Middle frontal gyrus (tissue), 1 donor: ENCODE results near the gene CLASP2.

ENCODE experiments used
- DNase-seq: peaks from one replicate; pipeline ENCODE4 v3.0.0-alpha.2; 2015; ENCODE audit warnings: low spot score; ENCODE audit errors: extremely low spot score

The CLASP2 gene

DNA sequence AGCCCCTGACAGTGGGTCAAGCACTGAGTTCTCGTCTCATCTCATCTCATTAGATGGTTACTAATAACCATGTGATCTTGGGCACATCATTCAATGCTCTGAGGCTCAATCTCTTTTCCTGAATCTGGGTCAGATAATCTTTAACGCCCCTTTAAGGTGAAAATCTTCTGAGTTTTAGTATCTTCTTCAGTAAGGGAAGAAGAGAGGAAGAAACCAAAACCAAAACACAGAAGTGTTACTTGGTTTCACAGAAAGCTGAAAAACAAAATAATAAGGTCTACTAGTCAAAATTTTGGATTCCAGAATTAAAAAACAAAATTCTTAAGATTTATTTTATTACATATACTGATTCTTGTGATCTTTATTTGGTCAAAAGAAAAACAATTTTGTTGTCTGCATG, 78.2 kb downstream of the CLASP2 start:
- no peak for DNase-seq

DNA sequence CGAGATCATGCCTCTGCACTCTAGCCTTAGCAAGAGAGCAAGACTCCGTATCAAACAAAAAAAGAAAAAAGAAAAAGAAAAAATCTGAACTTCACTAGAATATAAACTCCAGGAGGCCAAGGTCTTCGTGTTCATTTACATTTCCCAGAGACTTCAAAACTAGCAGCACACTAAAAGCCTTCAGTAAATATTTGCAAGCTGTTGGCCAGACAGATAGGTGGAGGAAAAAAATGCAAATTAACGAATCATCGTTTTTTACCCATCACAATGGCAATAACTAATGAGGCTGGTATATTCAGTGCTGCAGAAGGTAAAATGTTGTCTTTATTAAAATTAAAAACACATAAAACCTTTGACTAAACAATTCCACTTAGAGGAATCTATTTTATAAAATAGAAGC, 80.6 kb downstream of the CLASP2 start:
- no peak for DNase-seq

DNA sequence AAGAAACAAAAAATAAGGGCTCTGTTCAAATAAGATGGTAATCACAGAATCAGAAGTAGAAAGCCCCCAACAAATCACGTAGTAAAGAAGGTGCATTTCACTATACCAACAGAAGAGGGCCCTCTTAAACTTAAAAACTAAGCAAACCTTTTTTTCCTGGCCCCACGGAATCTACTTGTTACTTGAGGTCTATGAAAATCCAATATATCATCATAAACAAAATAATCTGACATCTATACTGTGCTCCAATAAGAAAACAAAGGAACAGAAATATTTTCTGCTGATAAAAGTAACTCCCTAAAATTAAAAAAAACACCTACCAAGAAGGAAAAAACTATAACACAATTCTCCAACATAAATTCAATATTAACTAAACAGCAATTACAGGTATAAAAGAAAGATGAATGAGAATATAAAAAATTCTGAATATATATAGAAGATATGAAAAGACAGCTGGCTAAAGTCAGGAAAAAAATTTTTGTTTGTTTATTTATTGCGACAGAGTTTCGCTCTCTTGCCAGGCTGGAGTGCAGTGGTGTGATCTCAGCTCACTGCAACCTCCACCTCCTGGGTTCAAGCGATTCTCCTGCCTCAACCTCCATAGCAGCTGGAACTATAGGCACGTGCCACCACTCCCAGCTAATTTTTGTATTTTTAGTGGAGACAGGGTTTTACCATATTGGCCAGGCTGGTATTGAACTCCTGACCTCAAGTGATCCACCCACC, 81.8 kb downstream of the CLASP2 start:
- no peak for DNase-seq

DNA sequence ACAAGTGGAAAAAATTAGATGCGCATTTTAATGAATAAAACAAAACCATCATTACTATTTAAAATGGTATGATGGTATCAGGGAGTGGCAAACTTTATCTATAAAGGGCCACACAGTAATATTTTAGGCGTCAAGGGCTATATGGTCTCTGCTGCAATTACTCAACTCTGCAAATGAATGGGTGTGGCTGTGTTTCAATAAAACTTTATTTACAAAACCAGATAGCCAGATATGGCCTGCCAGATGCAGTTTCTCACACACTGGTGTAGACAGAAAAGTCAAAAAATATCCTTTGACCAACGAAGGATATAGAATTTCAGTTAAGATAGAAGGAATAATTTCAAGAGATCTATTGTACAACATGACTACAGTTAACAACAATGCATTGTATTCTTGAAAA, 83.8 kb downstream of the CLASP2 start:
- no peak for DNase-seq

DNA sequence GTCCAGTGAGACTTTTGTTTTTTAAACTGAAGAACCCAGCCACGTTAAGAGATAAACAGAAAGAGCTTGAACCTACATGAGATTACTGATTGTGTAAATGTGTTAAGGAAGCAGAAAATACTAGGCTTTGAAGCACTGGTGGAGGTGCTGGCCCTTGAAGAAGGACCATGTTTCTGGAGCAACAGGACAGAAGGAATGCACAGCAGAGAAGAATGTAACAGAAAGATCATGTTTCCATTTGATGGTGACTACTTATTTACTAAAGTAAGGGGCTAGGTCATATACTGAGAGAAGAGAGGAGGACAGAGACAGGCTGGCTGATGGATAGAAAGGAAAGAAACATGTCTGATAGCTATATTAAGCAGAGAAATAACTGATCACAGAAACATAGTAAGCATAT, 88.8 kb downstream of the CLASP2 start:
- DNase-seq = no peak

DNA sequence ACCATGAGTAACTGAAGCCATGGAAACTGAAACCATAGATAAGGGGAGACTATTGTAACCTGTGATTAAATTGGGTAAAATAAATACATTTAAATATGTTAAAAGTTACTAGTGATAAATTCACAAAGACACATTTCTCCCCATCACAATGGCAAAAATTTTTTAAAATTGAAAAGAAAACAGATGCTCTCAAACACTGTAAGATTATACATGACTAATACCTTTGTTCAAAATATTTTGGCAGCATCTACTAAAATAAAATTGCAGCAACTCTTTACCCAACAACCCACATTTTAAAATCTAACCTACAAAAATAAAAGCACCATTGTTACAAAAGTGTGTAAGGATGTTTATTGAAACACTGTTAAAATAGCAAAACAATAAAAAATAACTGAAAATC, 93.3 kb downstream of the CLASP2 start:
- DNase-seq = no peak

DNA sequence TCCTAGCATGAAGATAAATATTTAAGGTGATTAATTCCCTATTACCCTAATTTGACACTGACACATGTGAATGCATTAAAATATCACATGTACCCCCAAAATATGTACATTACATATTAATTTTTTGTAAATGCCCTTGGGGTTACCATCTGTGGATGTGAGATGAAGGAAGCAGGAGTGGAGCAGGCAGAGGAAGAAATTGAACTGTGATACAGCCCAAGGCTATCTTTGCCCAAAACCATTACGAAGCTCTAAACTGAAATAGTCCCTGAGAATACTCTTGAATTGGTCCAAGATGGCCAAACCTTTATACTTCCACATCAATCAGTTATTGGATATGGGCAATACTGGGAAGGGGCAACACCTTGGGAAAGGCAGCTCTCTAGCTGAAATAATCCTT, 105.0 kb downstream of the CLASP2 start:
- no peak for DNase-seq

DNA sequence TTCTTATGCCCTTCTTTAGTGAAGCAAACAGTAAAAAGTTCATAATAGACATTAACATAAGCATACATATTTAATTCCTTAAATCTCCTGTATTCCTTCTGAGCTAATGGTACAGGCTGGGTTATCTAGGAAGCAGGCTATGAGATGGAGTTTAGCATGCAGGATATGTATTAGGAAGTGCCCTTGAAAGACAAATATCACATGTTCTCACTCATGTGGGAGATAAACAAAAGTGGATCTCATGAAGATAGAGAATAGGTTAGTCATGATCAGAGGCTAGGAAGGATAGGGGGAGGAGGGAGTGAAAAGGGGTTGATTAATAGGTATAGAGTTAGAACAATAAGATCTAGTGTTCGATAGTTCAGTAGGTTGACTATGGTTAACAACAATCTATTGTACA, 105.4 kb downstream of the CLASP2 start:
- no peak for DNase-seq

DNA sequence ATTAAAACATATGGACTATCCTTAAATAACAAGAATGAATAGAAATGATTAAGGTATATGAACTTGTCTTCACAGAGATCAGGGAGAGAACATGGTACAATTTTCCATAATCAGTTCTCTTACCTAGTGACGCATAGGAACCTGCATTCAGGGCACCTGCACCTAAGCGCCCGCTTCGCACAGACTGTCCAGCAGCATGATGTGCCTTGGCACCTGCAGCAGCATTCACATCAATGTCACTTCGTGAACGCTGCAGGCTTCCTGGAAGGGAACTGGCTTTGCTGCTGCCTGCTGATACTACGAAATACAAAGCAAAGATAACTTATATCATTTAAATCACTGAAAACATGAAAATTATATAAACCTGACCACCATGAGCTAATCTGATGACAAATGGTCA, 115.2 kb downstream of the CLASP2 start:
- DNase-seq = no peak

DNA sequence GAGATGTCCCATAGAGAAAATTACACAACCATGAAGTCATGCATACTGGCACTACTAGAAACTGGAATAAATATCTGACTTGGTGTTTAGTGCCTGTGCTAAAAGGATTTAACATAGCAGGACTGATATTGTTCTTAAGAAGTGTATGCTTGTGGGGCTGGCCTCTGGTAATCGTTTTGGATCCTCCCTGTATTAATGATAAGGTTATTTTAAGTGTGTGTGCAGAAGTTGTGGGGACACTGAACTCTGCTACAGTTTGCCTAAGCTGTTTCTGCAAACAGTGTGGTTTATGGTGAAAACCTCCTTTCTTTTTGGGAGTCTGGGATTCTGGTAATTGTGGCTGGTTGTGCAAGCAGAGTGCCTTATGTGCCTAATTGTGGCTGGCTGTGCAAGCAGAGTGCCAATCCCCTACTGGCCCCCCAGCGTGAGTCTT, 120.8 kb downstream of the CLASP2 start:
- no peak for DNase-seq

DNA sequence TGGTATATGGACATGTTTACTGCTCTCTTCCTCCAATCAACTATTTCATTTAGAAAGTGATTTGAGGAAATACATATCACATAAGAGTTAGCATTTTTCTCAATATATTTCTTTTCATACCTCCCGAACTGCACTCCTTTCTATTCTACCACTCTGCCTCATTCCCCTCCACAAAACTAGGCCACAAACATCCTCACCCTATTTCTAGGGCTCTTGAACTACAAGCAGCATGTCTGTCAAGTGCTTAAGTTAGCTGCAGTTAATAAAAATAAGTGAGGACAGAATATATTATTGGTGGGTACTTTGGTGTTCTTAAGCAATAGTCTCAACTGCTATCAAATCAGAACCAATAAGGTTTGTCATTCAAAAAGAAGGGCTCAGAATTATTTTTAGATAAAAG, 125.1 kb downstream of the CLASP2 start:
- no peak for DNase-seq

DNA sequence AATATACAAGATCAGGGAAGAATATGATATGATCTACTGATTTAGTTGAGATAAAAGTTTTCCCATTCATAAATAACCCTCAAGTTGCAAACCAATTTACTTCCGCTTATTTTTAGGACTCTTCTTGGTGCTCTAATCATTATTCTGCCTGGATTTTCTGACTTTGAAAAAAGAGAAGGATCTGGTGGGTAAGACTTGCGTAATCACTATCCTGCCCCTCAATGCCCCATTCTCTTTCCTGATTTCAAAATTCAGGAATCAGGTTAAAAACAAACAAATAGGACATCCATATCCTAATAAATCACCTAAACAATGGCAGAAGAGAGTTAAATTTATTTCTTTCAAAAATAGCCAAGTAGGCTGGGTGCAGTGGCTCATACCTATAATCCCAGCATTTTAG, 127.5 kb downstream of the CLASP2 start:
- no peak for DNase-seq

DNA sequence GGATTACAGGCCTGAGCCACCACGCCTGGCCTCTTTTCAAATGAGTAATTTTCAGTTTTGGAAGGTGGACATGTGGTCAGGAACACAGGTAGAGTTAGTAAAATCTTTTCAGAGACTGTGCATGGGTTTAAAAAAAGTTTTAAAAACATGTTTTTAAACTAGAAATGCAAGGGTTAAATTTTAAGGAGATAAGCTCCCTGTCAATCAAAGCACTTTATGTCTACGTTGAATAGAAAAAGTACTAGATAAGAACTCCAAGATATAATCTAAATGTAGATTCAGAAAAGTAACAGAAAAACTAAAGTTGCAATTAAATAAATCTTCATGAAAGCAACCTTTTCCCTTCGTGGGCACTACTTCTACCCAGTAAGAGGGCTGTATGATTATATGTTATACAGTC, 131.7 kb downstream of the CLASP2 start:
- no peak for DNase-seq

DNA sequence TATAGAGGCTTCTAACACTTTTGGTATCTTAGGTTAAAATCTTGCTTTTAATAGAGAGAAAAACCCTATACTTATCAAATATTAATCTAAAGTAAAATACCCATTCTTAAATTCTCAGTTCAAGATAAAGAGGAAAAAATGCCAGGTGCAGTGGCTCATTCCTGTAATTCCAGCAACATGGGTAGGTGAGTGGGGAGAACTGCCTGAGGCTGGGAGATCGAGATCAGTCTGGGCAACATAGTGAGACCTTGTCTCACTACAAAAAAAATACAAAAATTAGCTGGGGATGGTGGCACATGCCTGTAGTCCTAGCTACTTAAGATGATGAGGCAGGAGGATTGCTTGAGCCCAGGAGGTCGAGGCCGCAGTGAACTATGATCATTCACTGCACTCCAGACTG, 135.8 kb downstream of the CLASP2 start:
- DNase-seq = no peak

DNA sequence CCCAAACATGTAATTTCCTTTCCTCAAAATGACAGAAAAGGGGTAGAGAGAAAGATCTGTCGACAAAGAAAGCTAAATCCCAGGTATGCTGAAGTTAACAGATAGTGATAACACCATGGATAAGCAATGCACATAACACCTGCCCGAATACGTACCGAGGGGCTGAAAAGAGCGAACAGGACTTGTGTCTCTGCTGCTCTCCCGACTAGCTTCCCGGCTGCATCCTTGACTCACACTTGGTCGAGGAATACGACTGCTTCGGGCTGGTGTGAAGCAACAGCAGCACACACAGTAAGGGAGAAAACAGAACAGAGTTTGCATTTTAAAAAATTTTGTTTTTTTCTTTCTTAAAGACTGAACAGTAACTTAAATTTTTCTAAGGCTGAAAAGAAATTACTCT, 136.4 kb downstream of the CLASP2 start:
- no peak for DNase-seq

DNA sequence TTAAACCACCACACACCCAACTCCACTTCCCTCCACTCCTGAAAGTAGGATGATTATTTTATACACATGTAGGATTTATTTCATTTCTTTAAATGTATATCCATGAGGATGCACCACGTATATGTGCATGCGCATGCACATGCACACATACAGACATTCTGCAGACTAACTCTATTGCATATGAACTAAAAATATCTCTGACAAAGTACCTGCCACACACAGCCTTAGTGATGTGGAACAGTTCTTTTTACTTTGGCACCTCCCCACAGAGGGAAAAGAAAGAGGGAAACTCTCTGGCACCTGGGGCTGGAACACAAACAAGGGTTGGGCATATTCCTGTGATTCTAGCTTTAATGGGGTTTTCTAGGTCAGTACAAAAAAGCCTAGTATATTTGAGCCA, 138.2 kb downstream of the CLASP2 start:
- DNase-seq = no peak

DNA sequence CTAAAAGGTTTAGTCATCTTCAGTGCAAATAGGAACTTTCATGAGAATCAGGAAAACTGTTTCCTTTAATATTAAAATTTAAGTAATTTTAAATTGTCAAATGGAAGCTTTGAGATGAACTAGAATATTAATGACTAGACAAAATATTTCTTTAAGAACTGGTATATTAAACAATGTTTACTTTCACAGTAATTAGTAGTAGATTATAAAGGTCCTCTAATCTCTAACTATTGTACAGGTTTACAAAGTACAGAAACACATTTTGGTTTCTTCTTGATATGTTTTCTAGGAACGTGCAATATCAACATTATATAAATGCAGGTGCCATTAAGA, 138.9 kb downstream of the CLASP2 start:
- no peak for DNase-seq

DNA sequence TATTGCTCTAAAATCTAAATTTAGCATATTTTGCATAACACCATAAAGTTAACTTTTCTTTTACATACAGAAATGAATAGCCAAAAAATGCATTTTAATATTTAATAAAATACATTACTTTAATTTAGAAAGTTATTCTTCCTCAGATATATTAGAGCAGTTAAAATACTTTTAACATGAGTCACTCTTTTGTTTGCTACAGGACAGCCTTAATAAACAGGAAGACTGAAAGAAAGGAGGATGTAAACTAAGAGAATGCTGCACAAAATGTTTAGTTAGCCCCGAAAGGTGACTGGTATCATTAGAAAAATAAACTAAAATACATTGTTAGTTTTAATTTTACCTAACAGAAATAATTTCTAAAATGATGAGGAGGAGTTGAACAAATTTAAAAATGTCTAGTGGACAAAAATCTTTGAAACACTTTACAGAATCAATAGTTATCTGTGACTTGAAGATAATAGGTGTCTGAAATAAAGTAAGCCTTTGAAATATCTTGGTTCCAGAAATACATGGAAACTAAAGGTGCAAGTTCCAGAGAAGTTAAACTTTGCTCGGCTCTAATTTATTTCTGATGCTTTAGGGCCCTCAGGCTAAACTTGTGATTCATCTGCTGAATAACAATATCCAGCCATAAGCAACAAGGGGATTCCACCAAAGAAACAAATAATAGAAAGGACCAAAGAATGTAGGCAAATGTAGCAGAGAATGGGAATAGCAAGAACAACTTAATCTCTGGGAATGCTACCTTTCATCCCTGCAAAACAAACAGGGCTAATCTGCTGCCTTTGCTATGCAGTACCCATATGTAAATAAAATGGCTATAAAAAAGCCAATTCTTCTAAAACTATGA, 139.5 kb downstream of the CLASP2 start:
- DNase-seq = no peak

DNA sequence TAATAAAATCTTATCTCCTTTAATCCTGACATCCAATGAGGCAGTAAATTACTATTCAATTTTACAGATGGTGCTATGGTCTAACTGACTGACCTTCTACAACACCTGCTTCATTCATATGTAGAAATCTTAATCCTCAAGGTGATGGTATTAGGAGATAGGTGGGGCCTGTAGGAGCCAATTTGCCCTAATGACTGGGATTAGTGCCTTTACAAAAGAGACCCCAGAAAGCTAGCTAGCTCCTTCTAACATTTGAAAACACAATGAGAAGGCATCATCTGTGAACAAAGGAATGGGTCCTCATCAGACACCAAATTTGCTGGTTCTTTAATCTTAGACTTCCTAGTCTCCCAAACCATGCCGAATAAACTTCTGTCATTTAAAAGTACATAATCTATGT, 140.5 kb downstream of the CLASP2 start:
- DNase-seq = no peak

DNA sequence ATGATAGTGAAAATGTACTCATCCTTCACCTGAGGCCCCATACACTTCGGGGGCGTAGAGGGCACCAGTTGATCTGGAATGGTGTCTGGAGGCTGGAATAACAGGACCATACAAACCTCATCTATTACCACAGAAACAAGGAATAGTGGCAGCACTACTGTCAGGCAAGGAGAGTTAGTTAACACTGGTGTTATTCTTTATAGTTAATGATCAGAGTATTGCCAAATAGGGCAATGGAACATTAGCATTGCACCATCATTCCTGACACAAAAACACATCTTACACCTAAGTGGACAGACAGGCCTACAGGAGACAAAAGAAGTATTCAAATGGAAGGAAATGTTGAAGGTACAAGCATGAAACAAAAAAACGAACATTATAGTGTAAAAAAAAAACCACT, 140.9 kb downstream of the CLASP2 start:
- no peak for DNase-seq

DNA sequence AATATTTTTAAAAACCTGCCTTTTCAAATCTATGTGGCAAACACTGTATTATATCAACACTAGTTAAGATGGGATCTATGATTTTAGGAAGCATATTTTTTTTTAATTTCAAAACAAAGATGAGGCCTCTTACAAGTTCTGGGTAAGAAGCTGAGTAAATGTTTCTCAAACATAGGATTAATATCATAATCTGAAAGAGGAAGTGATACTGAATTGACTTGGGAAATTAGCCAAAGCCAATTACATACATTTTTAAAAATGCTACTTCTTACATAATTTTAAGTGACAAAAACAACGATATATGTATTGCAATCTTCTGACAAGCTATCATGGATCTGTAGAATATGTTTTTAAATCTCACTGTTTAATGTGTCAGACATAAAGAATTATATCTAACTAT, 142.7 kb downstream of the CLASP2 start:
- DNase-seq = no peak

DNA sequence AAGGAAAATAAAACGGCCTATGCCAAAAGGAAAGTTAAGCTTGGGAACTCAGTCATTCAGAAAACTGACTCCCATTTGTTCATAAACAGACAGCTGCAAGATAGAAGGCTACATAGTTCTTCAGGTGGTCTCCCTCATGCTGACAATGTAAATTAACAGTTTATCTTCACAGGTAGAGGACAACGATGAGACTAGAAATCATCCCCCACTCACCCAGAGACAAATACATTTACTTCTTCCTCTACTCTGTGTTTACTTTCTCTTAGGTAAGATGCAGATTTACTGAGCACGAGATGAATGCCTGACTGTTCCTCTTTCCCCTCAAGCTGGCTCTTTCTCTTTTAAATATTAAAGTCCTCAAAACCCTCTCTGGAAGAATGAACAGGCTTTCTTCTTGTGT, 160.2 kb downstream of the CLASP2 start:
- DNase-seq = no peak

DNA sequence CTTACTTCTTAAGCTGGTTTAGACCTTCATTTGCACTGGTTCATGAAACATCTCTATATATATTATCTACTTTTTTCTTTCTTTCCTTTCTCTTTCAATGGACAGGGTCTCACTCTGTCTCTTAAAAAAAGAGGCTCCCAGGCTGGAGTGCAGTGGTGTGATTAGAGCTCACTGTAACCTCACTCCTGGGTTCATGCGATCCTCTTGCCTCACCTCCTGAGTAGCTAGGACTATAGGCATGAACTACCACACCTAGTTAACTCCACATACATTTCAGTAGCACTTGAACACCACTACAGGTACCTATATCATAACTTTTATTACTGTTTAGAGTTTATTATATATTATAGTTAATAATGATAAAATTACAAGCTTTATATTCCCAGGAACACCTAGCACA, 160.8 kb downstream of the CLASP2 start:
- DNase-seq = no peak
